HG02852 (cell line): ENCODE measurements around the gene MYO6.
"Not testable (repeated sequence)": the region's sequence is repeated elsewhere in the genome, so short reads cannot be mapped to it uniquely, and the experiment has no call there.

Source experiments
- ATAC-seq: cut with Tn5 transposase; IDR thresholded peaks from one replicate; pipeline ENCODE4 v1.9.1; 2021; ENCODE audit warnings: mild to moderate bottlenecking, moderate library complexity; ENCODE audit not compliant: unreplicated experiment

The MYO6 gene

GRCh38 chr6:75748743-75749538 is at the start of gene MYO6:
Gene MYO6, plus strand, starts transcription at chr6:75749239. Its CDS starts 68,309 bp downstream, at chr6:75817548.
- peak; percentile 81 for ATAC-seq

- not testable (repeated sequence) for ATAC-seq
Measured at GRCh38 chr6:75708334-75708733, 40.7 kb upstream of the MYO6 start.

- no peak for ATAC-seq
Measured at GRCh38 chr6:75711173-75711572, 37.9 kb upstream of the MYO6 start.

GRCh38 chr6:75719133-75719532 is 29.9 kb upstream of the MYO6 start:
- no peak for ATAC-seq

GRCh38 chr6:75723382-75723781 is 25.7 kb upstream of the MYO6 start:
- ATAC-seq, result no peak

- ATAC-seq, result no peak
Measured at GRCh38 chr6:75727206-75727605, 21.8 kb upstream of the MYO6 start.

GRCh38 chr6:75731029-75731428 is 18.0 kb upstream of the MYO6 start:
- ATAC-seq, result not testable (repeated sequence)

- ATAC-seq, result peak; percentile 68
Measured at GRCh38 chr6:75735491-75736186, 13.4 kb upstream of the MYO6 start.

- ATAC-seq, result no peak
Measured at GRCh38 chr6:75743971-75744370, 5.1 kb upstream of the MYO6 start.

GRCh38 chr6:75745404-75745803 is 3.6 kb upstream of the MYO6 start:
- ATAC-seq, result no peak

- no peak for ATAC-seq
Measured at GRCh38 chr6:75746221-75746620, 2.8 kb upstream of the MYO6 start.

- no peak for ATAC-seq
Measured at GRCh38 chr6:75747152-75747992, 1.7 kb upstream of the MYO6 start.

- peak; percentile 1 for ATAC-seq
Measured at GRCh38 chr6:75748003-75748742, 866 bp upstream of the MYO6 start.

GRCh38 chr6:75751443-75751842 is 2.4 kb downstream of the MYO6 start:
- no peak for ATAC-seq

GRCh38 chr6:75752365-75752764 is 3.3 kb downstream of the MYO6 start:
- no peak for ATAC-seq

GRCh38 chr6:75755704-75756103 is 6.7 kb downstream of the MYO6 start:
- ATAC-seq, result no peak

- ATAC-seq, result no peak
Measured at GRCh38 chr6:75757295-75757694, 8.3 kb downstream of the MYO6 start.

- no peak for ATAC-seq
Measured at GRCh38 chr6:75758061-75758460, 9.0 kb downstream of the MYO6 start.

- ATAC-seq, result no peak
Measured at GRCh38 chr6:75759207-75759606, 10.2 kb downstream of the MYO6 start.

- no peak for ATAC-seq
Measured at GRCh38 chr6:75760320-75760719, 11.3 kb downstream of the MYO6 start.

- ATAC-seq, result no peak
Measured at GRCh38 chr6:75761489-75761888, 12.4 kb downstream of the MYO6 start.
